GM18873 (cell line): ENCODE data around the gene KDM5C.
"Not testable (repeated sequence)": the region's sequence is repeated elsewhere in the genome, so short reads cannot be mapped to it uniquely, and the experiment has no call there.

Source experiments
- ATAC-seq: cut with Tn5 transposase; IDR thresholded peaks from one replicate; pipeline ENCODE4 v1.9.1; 2021; ENCODE audit warnings: mild to moderate bottlenecking, moderate library complexity, moderate number of reproducible peaks; ENCODE audit not compliant: unreplicated experiment, low FRiP score

The KDM5C gene

GRCh38 chrX:53195401-53195800 is 29.6 kb downstream of the KDM5C start:
- no peak for ATAC-seq

- ATAC-seq: no peak
Observed at GRCh38 chrX:53194308-53194707, 30.7 kb downstream of the KDM5C start.

- ATAC-seq: no peak
Observed at GRCh38 chrX:53193093-53193492, 31.9 kb downstream of the KDM5C start.

GRCh38 chrX:53190363-53190960 is 34.5 kb downstream of the KDM5C start:
- no peak for ATAC-seq

GRCh38 chrX:53188763-53189162 is 36.2 kb downstream of the KDM5C start:
- ATAC-seq: peak; percentile 82

GRCh38 chrX:53186351-53186750 is 38.7 kb downstream of the KDM5C start:
- no peak for ATAC-seq

- no peak for ATAC-seq
Observed at GRCh38 chrX:53184836-53185235, 40.2 kb downstream of the KDM5C start.

- no peak for ATAC-seq
Observed at GRCh38 chrX:53171356-53171755, 53.7 kb downstream of the KDM5C start.

GRCh38 chrX:53166103-53166502 is 58.9 kb downstream of the KDM5C start:
- no peak for ATAC-seq

GRCh38 chrX:53164566-53164965 is 60.4 kb downstream of the KDM5C start:
- not testable (repeated sequence) for ATAC-seq

GRCh38 chrX:53163436-53163835 is 61.6 kb downstream of the KDM5C start:
- no peak for ATAC-seq

GRCh38 chrX:53160297-53160983 is 64.6 kb downstream of the KDM5C start:
- ATAC-seq: no peak

- ATAC-seq: no peak
Observed at GRCh38 chrX:53159184-53159583, 65.8 kb downstream of the KDM5C start.

- ATAC-seq: no peak
Observed at GRCh38 chrX:53156207-53156596, 68.8 kb downstream of the KDM5C start.

GRCh38 chrX:53155512-53156206 is 69.3 kb downstream of the KDM5C start:
- ATAC-seq: no peak

- ATAC-seq: no peak
Observed at GRCh38 chrX:53153581-53153980, 71.4 kb downstream of the KDM5C start.
